BLaER1 treated with 17β-estradiol and CSF1 and Interleukin-3, amounts not matched to agents 10 nM and 100 nM (cell line): ENCODE measurements around the gene GPC6.

Experiments
- H3K27ac ChIP-seq, 11 experiments: shearing (Covaris generic); formaldehyde crosslinking; 2 replicates each; pipeline ENCODE4 v1.8.1; 2022
- H3K27me3 ChIP-seq, 11 experiments: shearing (Covaris generic); formaldehyde crosslinking; 2 replicates each; pipeline ENCODE4 v1.8.1; 2022
- H3K36me3 ChIP-seq, 11 experiments: shearing (Covaris generic); formaldehyde crosslinking; 2 replicates each; pipeline ENCODE4 v1.8.1; 2022
- H3K4me1 ChIP-seq, 10 experiments: shearing (Covaris generic); formaldehyde crosslinking; 2 replicates each; pipeline ENCODE4 v1.8.1; 2022
- H3K4me2 ChIP-seq, 11 experiments: shearing (Covaris generic); formaldehyde crosslinking; 2 replicates each; pipeline ENCODE4 v1.8.1; 2022
- H3K4me3 ChIP-seq, 10 experiments: shearing (Covaris generic); formaldehyde crosslinking; 2 replicates each; pipeline ENCODE4 v1.8.1; 2022
- H3K9ac ChIP-seq, 11 experiments: shearing (Covaris generic); formaldehyde crosslinking; 2 replicates each; pipeline ENCODE4 v1.8.1; 2022
- H3K9me3 ChIP-seq, 11 experiments: shearing (Covaris generic); formaldehyde crosslinking; replicated peaks in 1 of 11; 2 replicates each; pipeline ENCODE4 v1.8.1; 2022
- H4K20me1 ChIP-seq, 11 experiments: shearing (Covaris generic); formaldehyde crosslinking; 2 replicates each; pipeline ENCODE4 v1.8.1; 2022
- Cebpa-rat ChIP-seq, 11 experiments: shearing (Covaris generic); IDR thresholded peaks; 2 replicates each; pipeline ENCODE4 v1.8.1; 2022

Gene GPC6

DNA sequence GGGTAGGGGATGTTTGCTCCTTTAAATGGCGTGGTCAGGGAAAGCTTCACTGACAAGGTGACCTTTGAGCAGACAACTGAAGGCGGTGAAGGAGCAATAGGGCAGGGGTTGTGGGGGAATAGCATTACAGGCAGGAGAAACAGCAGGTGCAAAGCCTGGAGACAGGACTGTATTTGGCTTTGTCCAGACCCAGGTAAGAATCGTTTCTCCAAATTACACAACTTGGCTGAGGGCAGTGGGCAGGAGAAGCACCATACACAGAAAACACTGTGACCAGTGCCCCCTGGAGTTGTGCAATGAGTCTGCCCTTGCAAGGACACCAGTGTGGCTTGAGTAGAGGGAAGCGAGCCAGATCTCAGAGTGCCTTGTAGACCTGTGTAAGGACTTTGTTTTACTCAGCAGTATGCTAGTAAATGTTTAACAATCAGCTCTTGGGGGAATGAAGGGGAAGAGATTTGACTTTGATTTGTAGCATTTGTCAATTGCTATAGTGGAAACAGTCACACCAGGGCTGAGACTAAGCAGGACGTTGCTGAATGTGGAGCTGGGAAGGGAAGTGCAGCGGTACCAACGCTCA is 892.8 kb downstream of the GPC6 start:
- H3K36me3 ChIP-seq: no peaks in the 10 kb centered on the region
- no peaks in the 10 kb centered on the region for H3K27me3 ChIP-seq
- H3K4me1 ChIP-seq: peaks cover 0 to 46% (median 0%) of the 10 kb centered on the region in 10 experiments; a peak in 7 of 20 replicates
- H3K27ac ChIP-seq: no peak overlapping the region
- H3K9me3 ChIP-seq: peaks cover 0 to 11% (median 0%) of the 10 kb centered on the region in 11 experiments; a peak in 4 of 22 replicates
- TF ChIP-seq Cebpa-rat (IDR thresholded peaks at IDR 0.05): no peak
- no peak overlapping the region for H3K9ac ChIP-seq
- H3K4me3 ChIP-seq: no peak overlapping the region
- H3K4me2 ChIP-seq: peak overlapping the region in 2 of 11 experiments; percentile 13 to 56; a peak in 1 of 22 replicates
- H4K20me1 ChIP-seq: no peaks in the 10 kb centered on the region

- Histone ChIP-seq H3K27me3 (no peaks in the 10 kb centered on the region), H3K27ac (peak overlapping the region in 2 of 11 experiments; percentile 35 to 43; a peak in 3 of 22 replicates), H3K36me3 (no peaks in the 10 kb centered on the region), H4K20me1 (no peaks in the 10 kb centered on the region), H3K9ac (no peak overlapping the region), H3K4me2 (peak overlapping the region in 3 of 11 experiments; percentile 2 to 66 (median 62); a peak in 5 of 22 replicates), H3K9me3 (peaks cover 0 to 11% (median 0%) of the 10 kb centered on the region in 11 experiments; a peak in 4 of 22 replicates), H3K4me1 (peaks cover 0 to 46% (median 0%) of the 10 kb centered on the region in 10 experiments; a peak in 7 of 20 replicates), H3K4me3 (no peak overlapping the region)
- TF ChIP-seq Cebpa-rat (IDR thresholded peaks at IDR 0.05): no peak
Observed at GRCh38 chr13:94120878-94121277, 894.3 kb downstream of the GPC6 start.

DNA sequence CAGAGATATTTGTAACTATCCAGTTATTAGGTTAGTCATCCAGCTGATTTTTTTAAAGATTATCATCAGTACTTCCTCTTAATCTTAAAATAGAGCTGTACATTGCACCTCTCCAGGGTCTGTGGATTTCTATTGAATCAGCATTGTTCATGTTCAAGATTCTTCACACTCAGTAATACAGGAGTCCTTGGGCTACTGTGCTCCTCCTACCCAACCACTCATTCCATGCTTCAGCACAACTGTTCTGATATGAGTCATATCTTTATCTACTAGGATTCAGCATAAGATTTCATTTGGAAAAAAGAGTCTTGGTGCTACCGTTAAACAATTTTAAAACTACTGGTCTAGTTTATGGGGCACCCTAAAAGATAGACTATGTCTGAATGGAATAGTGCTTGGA is 895.1 kb downstream of the GPC6 start:
- Histone ChIP-seq H3K4me3 (no peak overlapping the region), H3K9me3 (peaks cover 0 to 11% (median 0%) of the 10 kb centered on the region in 11 experiments; a peak in 4 of 22 replicates), H3K27me3 (no peaks in the 10 kb centered on the region), H3K36me3 (no peaks in the 10 kb centered on the region), H3K9ac (no peak overlapping the region), H4K20me1 (no peaks in the 10 kb centered on the region), H3K27ac (peak overlapping the region in 1 of 11 experiments; percentile 43; a peak in 2 of 22 replicates), H3K4me2 (peak overlapping the region in 3 of 11 experiments; percentile 62 to 68 (median 66); a peak in 6 of 22 replicates), H3K4me1 (peaks cover 0 to 46% (median 0%) of the 10 kb centered on the region in 10 experiments; a peak in 7 of 20 replicates)
- TF ChIP-seq Cebpa-rat (IDR thresholded peaks at IDR 0.05): no peak

GRCh38 chr13:94122300-94122915 is 895.8 kb downstream of the GPC6 start:
- Histone ChIP-seq H3K4me2 (peak overlapping the region in 3 of 11 experiments; percentile 62 to 68 (median 66); a peak in 6 of 22 replicates), H3K4me3 (no peak overlapping the region), H3K4me1 (peaks cover 0 to 46% (median 0%) of the 10 kb centered on the region in 10 experiments; a peak in 7 of 20 replicates), H3K36me3 (no peaks in the 10 kb centered on the region), H3K27me3 (no peaks in the 10 kb centered on the region), H3K9me3 (peaks cover 0 to 8% (median 0%) of the 10 kb centered on the region in 11 experiments; a peak in 5 of 22 replicates), H3K9ac (no peak overlapping the region), H3K27ac (peak overlapping the region in 2 of 11 experiments; percentile 12 to 43; a peak in 3 of 22 replicates), H4K20me1 (no peaks in the 10 kb centered on the region)
- TF ChIP-seq Cebpa-rat (IDR thresholded peaks at IDR 0.05): no peak

DNA sequence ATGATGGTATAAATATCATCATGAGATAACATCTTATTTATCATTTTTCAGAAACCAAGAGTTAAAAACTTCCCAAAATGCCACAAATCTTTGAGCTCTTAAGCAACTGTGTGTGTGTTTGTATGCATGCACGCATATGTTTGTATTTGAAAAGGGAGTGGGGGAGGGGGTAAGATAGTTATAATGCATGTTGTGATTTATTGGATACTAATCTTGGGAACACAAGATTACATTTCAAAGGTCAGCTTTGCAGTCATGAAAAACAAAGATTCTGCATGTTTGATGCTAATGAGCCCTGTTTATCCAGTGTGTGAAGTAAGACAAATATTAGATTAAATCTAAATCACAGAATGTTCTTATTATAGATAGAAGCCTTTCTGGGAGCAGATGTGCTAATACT is 897.0 kb downstream of the GPC6 start:
- no peaks in the 10 kb centered on the region for H3K36me3 ChIP-seq
- H3K4me1 ChIP-seq: peaks cover 0 to 39% (median 0%) of the 10 kb centered on the region in 10 experiments; a peak in 7 of 20 replicates
- no peaks in the 10 kb centered on the region for H4K20me1 ChIP-seq
- H3K9me3 ChIP-seq: peaks cover 0 to 3% (median 0%) of the 10 kb centered on the region in 11 experiments; a peak in 3 of 22 replicates
- no peak overlapping the region for H3K4me2 ChIP-seq
- H3K27me3 ChIP-seq: no peaks in the 10 kb centered on the region
- H3K27ac ChIP-seq: no peak overlapping the region
- H3K9ac ChIP-seq: no peak overlapping the region
- H3K4me3 ChIP-seq: no peak overlapping the region
- TF ChIP-seq Cebpa-rat (IDR thresholded peaks at IDR 0.05): no peak

DNA sequence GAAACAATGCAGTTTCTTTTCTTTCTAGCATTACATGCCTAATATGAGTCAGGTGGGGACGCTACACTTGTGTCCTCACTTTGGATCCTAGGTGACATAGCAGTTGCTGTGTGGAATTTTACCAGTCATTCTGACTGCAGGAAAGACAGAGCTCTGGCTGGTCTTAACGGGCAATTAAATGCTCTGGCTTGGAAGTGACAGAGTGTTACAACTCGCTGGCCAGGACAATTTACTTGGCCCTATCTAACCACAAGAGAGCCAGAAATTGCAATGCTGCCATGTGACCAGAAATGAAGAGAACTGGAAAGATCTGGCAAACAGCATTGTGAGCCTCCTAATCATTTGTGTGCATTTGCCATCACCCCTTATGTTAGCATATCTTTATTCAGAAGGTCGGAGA is 901.8 kb downstream of the GPC6 start:
- Histone ChIP-seq H3K9ac (no peak overlapping the region), H3K4me3 (no peak overlapping the region), H4K20me1 (no peaks in the 10 kb centered on the region), H3K27me3 (no peaks in the 10 kb centered on the region), H3K4me2 (no peak overlapping the region), H3K9me3 (peaks cover 0 to 3% (median 0%) of the 10 kb centered on the region in 11 experiments; a peak in 3 of 22 replicates), H3K4me1 (no peaks in the 10 kb centered on the region), H3K36me3 (no peaks in the 10 kb centered on the region), H3K27ac (no peak overlapping the region)
- no peak for TF ChIP-seq Cebpa-rat (IDR thresholded peaks at IDR 0.05)

- H3K4me1 ChIP-seq: no peaks in the 10 kb centered on the region
- TF ChIP-seq Cebpa-rat (IDR thresholded peaks at IDR 0.05): no peak
- H3K9ac ChIP-seq: no peak overlapping the region
- H3K27me3 ChIP-seq: no peaks in the 10 kb centered on the region
- no peak overlapping the region for H3K4me2 ChIP-seq
- no peaks in the 10 kb centered on the region for H3K36me3 ChIP-seq
- no peak overlapping the region for H3K4me3 ChIP-seq
- no peak overlapping the region for H3K27ac ChIP-seq
- no peaks in the 10 kb centered on the region for H4K20me1 ChIP-seq
- H3K9me3 ChIP-seq: peaks cover 0 to 3% (median 0%) of the 10 kb centered on the region in 11 experiments; a peak in 3 of 22 replicates
Observed at GRCh38 chr13:94129490-94129894, 902.9 kb downstream of the GPC6 start.

GRCh38 chr13:94138831-94139230 is 912.2 kb downstream of the GPC6 start:
- no peaks in the 10 kb centered on the region for H4K20me1 ChIP-seq
- TF ChIP-seq Cebpa-rat (IDR thresholded peaks at IDR 0.05): no peak
- H3K9ac ChIP-seq: no peak overlapping the region
- no peaks in the 10 kb centered on the region for H3K4me1 ChIP-seq
- H3K27me3 ChIP-seq: no peaks in the 10 kb centered on the region
- no peak overlapping the region for H3K4me2 ChIP-seq
- H3K4me3 ChIP-seq: no peak overlapping the region
- no peaks in the 10 kb centered on the region for H3K9me3 ChIP-seq
- H3K27ac ChIP-seq: no peak overlapping the region
- no peaks in the 10 kb centered on the region for H3K36me3 ChIP-seq

DNA sequence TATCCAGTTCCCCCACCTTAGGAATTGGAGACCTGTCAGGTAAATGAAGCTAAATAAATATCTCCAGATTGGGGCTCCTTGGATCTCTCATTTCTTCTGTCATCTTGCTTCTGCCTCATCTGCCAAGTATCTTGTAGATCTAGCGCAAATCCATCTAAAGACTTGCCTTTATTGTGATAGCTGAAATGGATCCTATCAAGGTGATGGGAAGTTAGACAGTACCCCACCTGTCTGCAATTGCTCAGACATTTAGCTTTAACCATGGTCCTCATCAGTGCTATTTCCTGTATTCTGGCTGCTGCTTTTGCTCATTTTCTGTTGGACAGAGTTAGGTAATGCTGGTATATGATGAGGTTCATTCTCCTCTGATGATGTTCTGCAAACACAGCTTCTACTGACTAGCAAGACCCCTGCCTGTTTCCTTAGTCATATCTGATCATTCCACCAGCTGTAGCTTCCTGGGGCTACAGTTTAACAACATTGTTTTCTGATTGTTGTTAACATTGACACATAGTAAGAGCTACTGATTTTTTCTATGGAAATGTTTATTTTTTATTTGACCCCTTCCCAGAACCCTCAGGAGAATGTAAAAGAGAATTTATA is 912.9 kb downstream of the GPC6 start:
- Histone ChIP-seq H3K27me3 (no peaks in the 10 kb centered on the region), H3K4me2 (no peak overlapping the region), H4K20me1 (no peaks in the 10 kb centered on the region), H3K27ac (no peak overlapping the region), H3K36me3 (no peaks in the 10 kb centered on the region), H3K9me3 (no peaks in the 10 kb centered on the region), H3K4me1 (no peaks in the 10 kb centered on the region), H3K4me3 (no peak overlapping the region), H3K9ac (no peak overlapping the region)
- TF ChIP-seq Cebpa-rat (IDR thresholded peaks at IDR 0.05): no peak
